H9 (cell line): ENCODE results near the gene KIF6. TPM values are rescaled to one million over a fixed set of nuclear protein-coding genes. Genes with fewer than 3 reads are reported as not detected.

Source experiments
- DNase-seq: peaks from one replicate; pipeline ENCODE4 v3.0.0-alpha.2; 2017
- H2AFZ ChIP-seq: one replicate; pipeline ENCODE4 v1.6.1; 2013; ENCODE audit warnings: mild to moderate bottlenecking, low read length, control low read depth, moderate library complexity
- H2AK5ac ChIP-seq: 2 replicates; pipeline ENCODE4 v1.6.1; 2013; ENCODE audit warnings: low read length, control low read depth, mixed read lengths; ENCODE audit not compliant: insufficient read length
- H2BK120ac ChIP-seq: one replicate; pipeline ENCODE4 v1.6.1; 2013; ENCODE audit warnings: low read depth, mild to moderate bottlenecking, low read length, control low read depth, inconsistent platforms; ENCODE audit not compliant: poor library complexity, severe bottlenecking
- H2BK12ac ChIP-seq: 2 replicates; pipeline ENCODE4 v1.6.1; 2013; ENCODE audit warnings: low read length, control low read depth, mixed read lengths, low read depth; ENCODE audit not compliant: insufficient read length
- H2BK15ac ChIP-seq: 2 replicates; pipeline ENCODE4 v1.6.1; 2013; ENCODE audit warnings: low read depth, low read length, control low read depth
- H2BK20ac ChIP-seq: one replicate; pipeline ENCODE4 v1.6.1; 2013; ENCODE audit warnings: low read depth, mild to moderate bottlenecking, low read length, control low read depth, inconsistent platforms; ENCODE audit not compliant: poor library complexity, severe bottlenecking
- H2BK5ac ChIP-seq: 2 replicates; pipeline ENCODE4 v1.6.1; 2013; ENCODE audit warnings: low read length, control low read depth, mixed read lengths; ENCODE audit not compliant: insufficient read length
- H3K14ac ChIP-seq: 2 replicates; pipeline ENCODE4 v1.6.1; 2013; ENCODE audit warnings: low read length, control low read depth; ENCODE audit not compliant: insufficient read depth
- H3K18ac ChIP-seq: 2 replicates; pipeline ENCODE4 v1.6.1; 2013; ENCODE audit warnings: low read depth, mild to moderate bottlenecking, mixed read lengths, low read length, control low read depth; ENCODE audit not compliant: insufficient read length
- H3K23ac ChIP-seq: 2 replicates; pipeline ENCODE4 v1.6.1; 2013; ENCODE audit warnings: low read length, control low read depth, mixed read lengths, low read depth; ENCODE audit not compliant: insufficient read length
- H3K23me2 ChIP-seq: 2 replicates; pipeline ENCODE4 v1.6.1; 2013; ENCODE audit warnings: low read depth, mild to moderate bottlenecking, mixed read lengths, low read length, control low read depth; ENCODE audit not compliant: insufficient read length, poor library complexity, severe bottlenecking
- H3K27ac ChIP-seq: 2 replicates; pipeline ENCODE4 v1.5.1; 2013; ENCODE audit warnings: low read length, control low read depth, mixed read lengths, low read depth; ENCODE audit not compliant: insufficient read length
- H3K27me3 ChIP-seq: 2 replicates; pipeline ENCODE4 v1.6.1; 2013; ENCODE audit warnings: low read length, control low read depth, inconsistent platforms; ENCODE audit not compliant: insufficient read depth
- H3K4ac ChIP-seq: 2 replicates; pipeline ENCODE4 v1.6.1; 2013; ENCODE audit warnings: low read depth, mild to moderate bottlenecking, control low read depth, inconsistent platforms, low read length, moderate library complexity
- H3K4me1 ChIP-seq: 2 replicates; pipeline ENCODE4 v1.6.1; 2013; ENCODE audit warnings: low read length, control low read depth, inconsistent platforms; ENCODE audit not compliant: insufficient read depth
- H3K4me2 ChIP-seq: 2 replicates; pipeline ENCODE4 v1.6.1; 2013; ENCODE audit warnings: low read length, control low read depth, mixed read lengths; ENCODE audit not compliant: insufficient read length, insufficient read depth
- H3K56ac ChIP-seq: 2 replicates; pipeline ENCODE4 v1.6.1; 2013; ENCODE audit warnings: low read depth, mild to moderate bottlenecking, mixed read lengths, low read length, control low read depth; ENCODE audit not compliant: insufficient read length
- H3K79me1 ChIP-seq: 2 replicates; pipeline ENCODE4 v1.6.1; 2013; ENCODE audit warnings: low read depth, mild to moderate bottlenecking, moderate library complexity, low read length, control low read depth, inconsistent platforms; ENCODE audit not compliant: insufficient read depth, poor library complexity, severe bottlenecking
- H3K79me2 ChIP-seq: 2 replicates; pipeline ENCODE4 v1.6.1; 2013; ENCODE audit warnings: low read length, control low read depth, inconsistent platforms; ENCODE audit not compliant: insufficient read depth
- H3K9ac ChIP-seq: 2 replicates; pipeline ENCODE4 v1.6.1; 2013; ENCODE audit warnings: low read length, control low read depth, mixed read lengths; ENCODE audit not compliant: insufficient read length; ENCODE audit errors: extremely low read depth
- H3K9me3 ChIP-seq: one replicate; pipeline ENCODE4 v1.6.1; 2013; ENCODE audit warnings: low read depth, low read length, inconsistent platforms; ENCODE audit not compliant: control insufficient read depth
- H3T11ph ChIP-seq: one replicate; pipeline ENCODE4 v1.6.1; 2013; ENCODE audit warnings: mild to moderate bottlenecking, low read length, control low read depth, inconsistent platforms
- H4K20me1 ChIP-seq: one replicate; pipeline ENCODE4 v1.6.1; 2013; ENCODE audit not compliant: control insufficient read depth, insufficient read length, insufficient read depth
- H4K5ac ChIP-seq: 2 replicates; pipeline ENCODE4 v1.6.1; 2013; ENCODE audit warnings: low read depth, mild to moderate bottlenecking, mixed read lengths, low read length, control low read depth; ENCODE audit not compliant: insufficient read length
- H4K8ac ChIP-seq: replicated peaks from 2 replicates; pipeline ENCODE4 v1.6.1; 2013; ENCODE audit warnings: low read length, control low read depth, mixed read lengths, low read depth; ENCODE audit not compliant: insufficient read length
- H4K91ac ChIP-seq: 2 replicates; pipeline ENCODE4 v1.6.1; 2013; ENCODE audit warnings: low read depth, mild to moderate bottlenecking, moderate library complexity, mixed read lengths, low read length, control low read depth; ENCODE audit not compliant: insufficient read length
- H3K27ac Mint-ChIP-seq, 3 experiments: 2 replicates in 2 of 3; 3 replicates in 1 of 3; pipeline ENCODE4 v1.8.0; 2020 to 2021; ENCODE audit warnings: mixed read lengths in 3 of 3, mild to moderate bottlenecking in 1 of 3, moderate library complexity in 1 of 3
- H3K27me3 Mint-ChIP-seq: 2 replicates; pipeline ENCODE4 v1.8.0; 2021; ENCODE audit warnings: low read depth, mild to moderate bottlenecking, moderate library complexity, mixed read lengths
- H3K36me3 Mint-ChIP-seq, 3 experiments: 2 replicates in 2 of 3; 3 replicates in 1 of 3; pipeline ENCODE4 v1.8.0; 2020 to 2021; ENCODE audit warnings: low read depth in 3 of 3, mixed read lengths in 3 of 3; ENCODE audit not compliant: insufficient read depth in 1 of 3
- H3K4me1 Mint-ChIP-seq, 2 experiments: 2 replicates each; pipeline ENCODE4 v1.8.0; 2020; ENCODE audit warnings: mixed read lengths in 2 of 2
- H3K4me3 Mint-ChIP-seq, 2 experiments: 2 replicates in 1 of 2; 3 replicates in 1 of 2; pipeline ENCODE4 v1.8.0; 2020 to 2021; ENCODE audit warnings: mild to moderate bottlenecking in 2 of 2, mixed read lengths in 2 of 2, moderate library complexity in 1 of 2
- H3K9me3 Mint-ChIP-seq, 2 experiments: 2 replicates in 1 of 2; 3 replicates in 1 of 2; pipeline ENCODE4 v1.8.0; 2020; ENCODE audit warnings: mild to moderate bottlenecking in 2 of 2, mixed read lengths in 2 of 2, moderate library complexity in 1 of 2
- CTCF ChIP-seq: fragments of 200-600 bp; sonication (generic); conservative IDR thresholded peaks from 3 replicates; pipeline ENCODE4 v1.8.0; 2021; ENCODE audit warnings: antibody characterized with exemption, mild to moderate bottlenecking
- WGBS: extraction: QIAGEN DNeasy Blood & Tissue Kit; methylation state at CpG from one replicate; pipeline ENCODE4 v1.1.7; 2013; ENCODE audit warnings: missing lambda C conversion rate, low lambda C conversion rate, mixed read lengths; ENCODE audit not compliant: insufficient read length; ENCODE audit errors: extremely low coverage; 5-methylcytosine and 5-hydroxymethylcytosine counted together
- total RNA-seq: library from RNA; stranded (reverse); gene quantifications from 2 replicates; pipeline ENCODE4 v1.2.1, GENCODE V29; 2021

The KIF6 gene
- total RNA-seq, 1 experiment from 2014 or later = 0.63 TPM

DNA sequence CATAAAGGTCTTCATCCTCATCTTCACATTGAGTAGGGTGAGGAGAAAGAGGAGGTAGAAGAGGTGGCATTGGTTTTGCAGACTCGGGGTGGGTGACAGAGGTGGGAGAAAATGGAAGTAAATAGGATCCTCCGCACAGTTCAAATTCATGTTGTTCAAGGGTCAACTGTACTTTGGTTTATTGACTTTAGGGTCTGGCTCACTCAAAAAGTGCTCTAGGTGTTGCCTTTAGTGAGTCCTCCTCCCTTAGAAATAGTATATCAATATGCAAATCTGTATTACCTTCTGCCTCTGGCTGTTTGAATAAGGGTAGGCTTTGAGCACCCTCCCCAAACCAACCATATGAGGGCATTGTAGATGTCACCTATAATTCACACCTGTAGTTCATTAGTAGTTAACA, 54.7 kb downstream of the KIF6 start:
- H3K4me1 Mint-ChIP-seq = peaks cover 19 to 23% of the 10 kb centered on the region in 2 experiments
- Histone ChIP-seq H3K9ac (no peak overlapping the region), H3K18ac (no peak overlapping the region), H2AK5ac (no peak overlapping the region), H2BK12ac (no peak overlapping the region), H3K23me2 (no peaks in the 10 kb centered on the region), H3K56ac (no peak overlapping the region), H3K79me1 (no peaks in the 10 kb centered on the region), H2BK5ac (no peak overlapping the region), H3K23ac (no peak overlapping the region), H3K4me1 (peaks cover 4% of the 10 kb centered on the region; the same call in 1 of the 2 replicates), H3K27me3 (no peaks in the 10 kb centered on the region), H4K91ac (no peak overlapping the region), H2BK120ac (no peak overlapping the region), H3K9me3 (peaks cover 6% of the 10 kb centered on the region), H3K4me2 (no peak overlapping the region), H3K14ac (no peak overlapping the region), H3K27ac (no peak overlapping the region), H4K8ac (no peak overlapping the region), H3K4ac (no peak overlapping the region), H2AFZ (no peak overlapping the region), H3T11ph (no peak overlapping the region), H2BK20ac (no peak overlapping the region), H4K20me1 (no peaks in the 10 kb centered on the region), H4K5ac (no peak overlapping the region), H3K79me2 (no peaks in the 10 kb centered on the region), H2BK15ac (no peak overlapping the region)
- TF ChIP-seq CTCF = no peak
- H3K9me3 Mint-ChIP-seq = peaks cover 0 to 14% of the 10 kb centered on the region in 2 experiments; a peak in 4 of 5 replicates
- peaks cover 4 to 12% (median 7%) of the 10 kb centered on the region in 3 experiments for H3K36me3 Mint-ChIP-seq
- no peak for DNase-seq
- no peak overlapping the region for H3K4me3 Mint-ChIP-seq
- no peak overlapping the region for H3K27ac Mint-ChIP-seq
- no peaks in the 10 kb centered on the region for H3K27me3 Mint-ChIP-seq
- WGBS = no CpG with 5 or more reads among the region's 2 CpGs
